Ishikawa (cell line): ENCODE results near the gene HIGD2A.

ENCODE experiments used
- CEBPB ChIP-seq: IDR thresholded peaks from 2 replicates; pipeline ENCODE4 v1.6.1; 2012
- CREB1 ChIP-seq: IDR thresholded peaks from 2 replicates; pipeline ENCODE4 v1.6.1; 2012; ENCODE audit warnings: low read depth
- EGR1 ChIP-seq: IDR thresholded peaks from 2 replicates; pipeline ENCODE4 v1.6.1; 2012
- EP300 ChIP-seq: IDR thresholded peaks from 2 replicates; pipeline ENCODE4 v1.6.1; 2012; ENCODE audit warnings: borderline replicate concordance
- FOXM1 ChIP-seq: IDR thresholded peaks from 2 replicates; pipeline ENCODE4 v1.6.1; 2012; ENCODE audit warnings: low read depth, borderline replicate concordance
- MAX ChIP-seq: IDR thresholded peaks from 2 replicates; pipeline ENCODE4 v1.6.1; 2012
- NFIC ChIP-seq: IDR thresholded peaks from 2 replicates; pipeline ENCODE4 v1.6.1; 2012
- RAD21 ChIP-seq: IDR thresholded peaks from 2 replicates; pipeline ENCODE4 v1.6.1; 2012; ENCODE audit warnings: low read depth
- REST ChIP-seq: IDR thresholded peaks from 2 replicates; pipeline ENCODE4 v1.6.1; 2012; ENCODE audit warnings: low read depth, mild to moderate bottlenecking
- TAF1 ChIP-seq: IDR thresholded peaks from 2 replicates; pipeline ENCODE4 v1.6.1; 2012; ENCODE audit warnings: low read depth, mild to moderate bottlenecking
- TCF12 ChIP-seq: IDR thresholded peaks from 2 replicates; pipeline ENCODE4 v1.6.1; 2012; ENCODE audit warnings: low read depth
- TEAD4 ChIP-seq: IDR thresholded peaks from 2 replicates; pipeline ENCODE4 v1.6.1; 2012
- USF1 ChIP-seq: IDR thresholded peaks from 2 replicates; pipeline ENCODE4 v1.6.1; 2012
- YY1 ChIP-seq: IDR thresholded peaks from 2 replicates; pipeline ENCODE4 v1.6.1; 2012; ENCODE audit warnings: low read depth
- ZBTB7A ChIP-seq: IDR thresholded peaks from 2 replicates; pipeline ENCODE4 v1.6.1; 2012; ENCODE audit warnings: low read depth

HIGD2A gene

GRCh38 chr5:176436656-176437055, 48.1 kb downstream of the HIGD2A start:
- TF ChIP-seq TAF1 = no peak
- no peak for TF ChIP-seq USF1
- no peak for TF ChIP-seq TCF12
- TF ChIP-seq MAX = no peak
- no peak for TF ChIP-seq YY1
- no peak for TF ChIP-seq REST
- TF ChIP-seq EP300 = no peak
- TF ChIP-seq EGR1 = no peak
- TF ChIP-seq CREB1 = no peak
- TF ChIP-seq RAD21 = no peak
- TF ChIP-seq ZBTB7A = no peak

- no peak for TF ChIP-seq TEAD4
- no peak for TF ChIP-seq NFIC
- TF ChIP-seq USF1 = no peak
- no peak for TF ChIP-seq REST
- no peak for TF ChIP-seq CREB1
- no peak for TF ChIP-seq MAX
- TF ChIP-seq ZBTB7A = no peak
- TF ChIP-seq EGR1 = no peak
- no peak for TF ChIP-seq FOXM1
- no peak for TF ChIP-seq YY1
- TF ChIP-seq EP300 = no peak
- TF ChIP-seq CEBPB = no peak
- TF ChIP-seq TCF12 = no peak
Observed at GRCh38 chr5:176438959-176439757, 50.6 kb downstream of the HIGD2A start.
